Measurements from ENCODE around the gene OST4. TPM values are rescaled to one million over a fixed set of nuclear protein-coding genes. Genes with fewer than 3 reads are reported as not detected.

OST4 gene
- total RNA-seq, 1 donor from 2014 or later: 269 TPM

GRCh38 chr2:27050996-27051901 lies 20.2 kb downstream of the OST4 start, which contains the start of gene AGBL5:
Gene AGBL5, plus strand, starts transcription at chr2:27051668. Its CDS starts 1,291 bp downstream, at chr2:27052959.
- no peaks in the 10 kb centered on the region for H3K9me3 ChIP-seq
- H3K4me1 ChIP-seq: peaks cover 22% of the 10 kb centered on the region
- H3K36me3 ChIP-seq: peaks cover 0 to 29% of the 10 kb centered on the region in 2 donors
- H3K4me3 ChIP-seq: peak within 1 kb of the TSS; percentile 71 to 93
- intact Hi-C loops (cut with DNase I): loop anchor here (2.0 kb wide), 1 partner anchor 36 kb away; the partner anchor contains the start of gene KHK
- peak in 1 of 2 donors; percentile 96 for DNase-seq (ENCODE audit: extremely low spot score in 2 of 2)
- H3K27ac ChIP-seq: peak within 1 kb of the TSS; percentile 95
- TF ChIP-seq POLR2AphosphoS5 (IDR thresholded peaks at IDR 0.05; ENCODE audit: insufficient read depth in 1 of 2, low read depth in 1 of 2) (peak; percentile 17 to 95), POLR2A (IDR thresholded peaks at IDR 0.05) (peak in 1 of 2 donors; percentile 54), CTCF (IDR thresholded peaks at IDR 0.05) (no peak)
- no peaks in the 10 kb centered on the region for H3K27me3 ChIP-seq

DNA sequence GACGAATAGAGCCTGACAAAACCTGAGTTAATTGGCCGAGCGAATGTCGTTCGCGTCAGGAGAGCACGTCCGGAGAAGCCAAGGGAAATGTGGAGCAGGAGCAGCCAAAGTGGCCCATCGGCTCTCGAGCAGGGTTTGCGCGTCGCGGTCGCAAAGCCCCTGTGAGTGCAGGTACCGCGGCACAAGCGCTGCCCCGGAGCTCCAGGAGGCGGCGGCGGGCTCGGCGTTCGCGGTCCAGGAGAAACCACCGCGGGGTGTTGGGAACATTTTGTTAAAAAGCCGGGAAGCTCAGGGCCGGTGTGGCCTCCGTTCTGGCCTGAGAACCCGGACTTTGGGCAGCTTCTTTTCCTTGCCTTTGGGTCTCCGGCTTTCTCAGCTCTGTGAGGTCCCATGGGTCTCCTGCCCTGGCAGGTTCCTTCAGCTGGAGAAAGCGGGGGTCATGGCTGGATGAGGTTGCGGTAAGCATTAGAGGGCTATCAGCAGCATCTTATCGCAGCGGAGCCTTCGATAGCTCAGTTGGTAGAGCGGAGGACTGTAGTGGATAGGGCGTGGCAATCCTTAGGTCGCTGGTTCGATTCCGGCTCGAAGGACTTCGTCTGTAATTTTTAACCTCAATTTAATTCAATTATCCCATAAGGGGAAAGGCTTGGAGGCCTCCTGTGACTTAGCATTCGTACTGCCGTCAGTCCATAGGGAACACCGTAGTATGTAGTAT lies 21.0 kb downstream of the OST4 start:
- intact Hi-C loops (cut with DNase I): loop anchor here (2.0 kb wide), 1 partner anchor 36 kb away; the partner anchor contains the start of gene KHK
- Histone ChIP-seq H3K9me3 (no peaks in the 10 kb centered on the region), H3K4me1 (peaks cover 22% of the 10 kb centered on the region), H3K36me3 (peaks cover 0 to 21% of the 10 kb centered on the region in 2 donors), H3K4me3 (peak overlapping the region; percentile 71 to 93), H3K27ac (peak overlapping the region; percentile 95), H3K27me3 (no peaks in the 10 kb centered on the region)
- TF ChIP-seq POLR2AphosphoS5 (IDR thresholded peaks at IDR 0.05; ENCODE audit: insufficient read depth in 1 of 2, low read depth in 1 of 2): peak; percentile 64 to 79
- no peak for TF ChIP-seq POLR2A (IDR thresholded peaks at IDR 0.05)
- peak in 1 of 3 experiments; percentile 61 for TF ChIP-seq CTCF (IDR thresholded peaks at IDR 0.05)
- peak in 1 of 2 donors; percentile 98 for DNase-seq (ENCODE audit: extremely low spot score in 2 of 2)

GRCh38 chr2:27049422-27050280 lies 21.8 kb downstream of the OST4 start:
- DNase-seq (ENCODE audit: extremely low spot score in 2 of 2): no peak
- H3K27ac ChIP-seq: peak overlapping the region; percentile 95
- intact Hi-C loops (cut with DNase I): loop anchor here (2.0 kb wide), 1 partner anchor 37 kb away; the partner anchor contains the start of gene KHK
- peaks cover 22% of the 10 kb centered on the region for H3K4me1 ChIP-seq
- H3K4me3 ChIP-seq: peak overlapping the region; percentile 71 to 93
- no peak for TF ChIP-seq POLR2A (IDR thresholded peaks at IDR 0.05)
- no peak for TF ChIP-seq CTCF (IDR thresholded peaks at IDR 0.05)
- TF ChIP-seq POLR2AphosphoS5 (IDR thresholded peaks at IDR 0.05; ENCODE audit: insufficient read depth in 1 of 2, low read depth in 1 of 2): no peak
- peaks cover 0 to 13% of the 10 kb centered on the region in 2 donors for H3K36me3 ChIP-seq
- no peaks in the 10 kb centered on the region for H3K9me3 ChIP-seq
- no peaks in the 10 kb centered on the region for H3K27me3 ChIP-seq

- Histone ChIP-seq H3K9me3 (no peaks in the 10 kb centered on the region), H3K4me1 (no peaks in the 10 kb centered on the region), H3K27me3 (no peaks in the 10 kb centered on the region), H3K36me3 (peaks cover 0 to 34% of the 10 kb centered on the region in 2 donors), H3K4me3 (no peak overlapping the region), H3K27ac (no peak overlapping the region)
- intact Hi-C loops (cut with DNase I): no loop called here
- TF ChIP-seq POLR2AphosphoS5 (IDR thresholded peaks at IDR 0.05; ENCODE audit: insufficient read depth in 1 of 2, low read depth in 1 of 2) (no peak), POLR2A (IDR thresholded peaks at IDR 0.05) (no peak), CTCF (IDR thresholded peaks at IDR 0.05) (no peak)
- DNase-seq (ENCODE audit: extremely low spot score in 2 of 2): no peak
Measured at GRCh38 chr2:27042985-27043634, 28.3 kb downstream of the OST4 start.

Data from vagina (tissue), 2 donors.